HG02973 (cell line): ENCODE data around the gene CD72.
A peak's percentile ranks its signal among the peaks of the same experiment; 100 is the strongest.
"Not testable (repeated sequence)": the region's sequence is repeated elsewhere in the genome, so short reads cannot be mapped to it uniquely, and the experiment has no call there.

Source experiments
- ATAC-seq: cut with Tn5 transposase; IDR thresholded peaks from one replicate; pipeline ENCODE4 v1.9.1; 2021; ENCODE audit warnings: moderate library complexity; ENCODE audit not compliant: unreplicated experiment

CD72 gene

GRCh38 chr9:35598866-35599590 lies 19.2 kb downstream of the CD72 start:
- no peak for ATAC-seq

- not testable (repeated sequence) for ATAC-seq
These were observed 21.3 kb downstream of the CD72 start for GRCh38 chr9:35596907-35597306.

- ATAC-seq = no peak
These were observed 23.7 kb downstream of the CD72 start for GRCh38 chr9:35594471-35594870.

- ATAC-seq = no peak
These were observed 24.6 kb downstream of the CD72 start for GRCh38 chr9:35593581-35593980.

- ATAC-seq = not testable (repeated sequence)
These were observed 29.7 kb downstream of the CD72 start for GRCh38 chr9:35588506-35588905.

GRCh38 chr9:35584681-35585080 lies 33.5 kb downstream of the CD72 start:
- not testable (repeated sequence) for ATAC-seq

- not testable (repeated sequence) for ATAC-seq
These were observed 34.7 kb downstream of the CD72 start for GRCh38 chr9:35583521-35583920.

- not testable (repeated sequence) for ATAC-seq
These were observed 38.5 kb downstream of the CD72 start for GRCh38 chr9:35579659-35580227.

GRCh38 chr9:35579130-35579529 lies 39.1 kb downstream of the CD72 start:
- no peak for ATAC-seq

GRCh38 chr9:35577486-35577885 lies 40.7 kb downstream of the CD72 start:
- no peak for ATAC-seq

GRCh38 chr9:35575478-35575877 lies 42.7 kb downstream of the CD72 start:
- ATAC-seq = no peak

GRCh38 chr9:35574578-35575122 lies 43.6 kb downstream of the CD72 start:
- no peak for ATAC-seq

GRCh38 chr9:35570709-35571504 lies 47.3 kb downstream of the CD72 start:
- ATAC-seq = peak; percentile 41

GRCh38 chr9:35569206-35569605 lies 49.0 kb downstream of the CD72 start:
- peak; percentile 33 for ATAC-seq

- no peak for ATAC-seq
These were observed 50.0 kb downstream of the CD72 start for GRCh38 chr9:35568196-35568595.

- no peak for ATAC-seq
These were observed 51.8 kb downstream of the CD72 start for GRCh38 chr9:35566417-35566816.

- no peak for ATAC-seq
These were observed 53.6 kb downstream of the CD72 start for GRCh38 chr9:35564658-35565061.

GRCh38 chr9:35563791-35564197 lies 54.4 kb downstream of the CD72 start:
- no peak for ATAC-seq

- ATAC-seq = no peak
These were observed 55.1 kb downstream of the CD72 start for GRCh38 chr9:35562895-35563780.

- no peak for ATAC-seq
These were observed 56.5 kb downstream of the CD72 start for GRCh38 chr9:35561468-35562261.
